Activated T-cell treated with anti-CD3 and anti-CD28 coated beads for 4 hours (primary cell): ENCODE data around the gene PFKL.
"Not testable (repeated sequence)": the region's sequence is repeated elsewhere in the genome, so short reads cannot be mapped to it uniquely, and the experiment has no call there.

Experiments
- DNase-seq: peaks from one replicate; pipeline ENCODE4 v3.0.0-alpha.2; 2020

Gene PFKL

DNA sequence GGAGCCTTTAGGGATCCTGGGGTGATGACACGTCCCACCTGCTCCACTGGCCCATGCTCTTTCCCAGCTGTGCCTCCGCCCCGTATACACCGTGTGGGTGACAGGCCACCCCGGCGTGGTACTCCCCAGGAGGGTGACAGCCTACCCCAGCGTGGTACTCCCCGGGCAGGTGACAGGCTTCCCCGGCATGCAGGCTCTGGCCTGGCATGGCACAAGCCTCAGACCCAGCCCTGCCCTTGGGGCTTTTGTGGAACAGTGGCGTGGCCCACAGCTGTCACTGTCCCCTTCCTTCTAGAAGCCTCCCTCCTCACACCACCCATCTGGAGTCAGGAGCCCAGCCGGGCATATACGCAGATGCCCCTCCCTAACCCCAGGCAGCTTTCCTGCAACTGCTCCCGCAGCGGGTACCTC lies 4.7 kb upstream of the PFKL start:
- DNase-seq: no peak

DNA sequence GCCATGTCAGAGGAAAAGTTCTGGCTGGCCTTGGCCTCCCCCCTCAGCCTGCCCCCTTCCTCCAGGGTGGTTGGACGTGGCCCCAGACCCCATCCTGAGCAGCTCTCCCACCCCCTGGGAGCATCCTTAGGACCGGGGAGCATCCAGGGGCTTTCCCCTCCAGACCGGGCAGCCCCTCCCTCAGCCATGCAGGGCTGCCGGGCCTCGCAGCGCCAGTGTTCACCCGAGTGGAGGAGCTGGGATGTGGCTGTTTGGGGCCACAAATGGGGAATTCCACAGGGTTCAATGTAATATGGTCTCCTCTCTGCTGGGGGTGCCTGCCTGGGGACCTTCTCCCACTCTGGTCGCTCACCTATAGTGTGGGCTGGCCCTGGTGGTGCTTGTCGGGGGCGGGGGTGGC lies 4.2 kb upstream of the PFKL start:
- DNase-seq: no peak

DNA sequence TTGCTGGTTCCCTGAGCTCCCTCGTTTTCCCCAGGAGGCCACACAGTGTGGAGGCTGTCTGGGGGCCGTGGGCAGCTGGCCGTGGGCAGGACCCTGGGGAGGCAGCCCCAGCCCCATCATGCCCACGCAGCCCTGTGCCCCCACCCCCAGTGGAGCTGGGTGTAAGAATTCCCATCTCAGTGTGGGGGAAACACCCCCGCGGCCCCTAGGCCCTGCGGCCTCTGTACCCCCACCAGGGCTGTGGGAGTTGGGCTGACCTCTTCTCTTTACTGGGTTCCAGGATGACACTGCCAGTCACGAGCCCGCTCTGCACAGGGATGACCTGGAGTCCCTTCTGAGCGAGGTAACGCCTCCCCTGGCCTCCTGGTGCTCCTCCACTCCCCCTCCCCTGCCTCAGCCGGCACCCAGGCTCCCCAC lies 3.7 kb upstream of the PFKL start:
- DNase-seq: no peak

DNA sequence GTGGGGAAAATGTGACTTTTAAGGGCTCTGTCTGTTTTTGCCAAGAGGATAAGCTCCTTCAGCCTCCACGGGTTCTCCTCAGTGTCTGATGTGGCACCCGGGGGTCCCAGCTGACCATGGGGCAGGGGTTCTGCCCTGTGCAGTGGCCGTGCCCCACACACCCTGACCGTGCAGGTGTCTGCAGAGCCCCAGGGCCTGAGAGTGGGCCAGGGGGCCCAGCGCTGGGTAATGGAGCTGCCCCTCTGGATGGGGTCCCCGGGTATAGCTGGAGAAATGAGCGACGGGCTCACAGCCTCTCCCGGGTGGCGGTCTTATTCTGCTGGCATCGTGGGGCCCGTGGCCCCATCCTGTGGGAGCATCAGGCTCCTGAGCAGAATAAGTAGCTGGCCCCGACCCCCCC lies 2.9 kb upstream of the PFKL start:
- DNase-seq: no peak

DNA sequence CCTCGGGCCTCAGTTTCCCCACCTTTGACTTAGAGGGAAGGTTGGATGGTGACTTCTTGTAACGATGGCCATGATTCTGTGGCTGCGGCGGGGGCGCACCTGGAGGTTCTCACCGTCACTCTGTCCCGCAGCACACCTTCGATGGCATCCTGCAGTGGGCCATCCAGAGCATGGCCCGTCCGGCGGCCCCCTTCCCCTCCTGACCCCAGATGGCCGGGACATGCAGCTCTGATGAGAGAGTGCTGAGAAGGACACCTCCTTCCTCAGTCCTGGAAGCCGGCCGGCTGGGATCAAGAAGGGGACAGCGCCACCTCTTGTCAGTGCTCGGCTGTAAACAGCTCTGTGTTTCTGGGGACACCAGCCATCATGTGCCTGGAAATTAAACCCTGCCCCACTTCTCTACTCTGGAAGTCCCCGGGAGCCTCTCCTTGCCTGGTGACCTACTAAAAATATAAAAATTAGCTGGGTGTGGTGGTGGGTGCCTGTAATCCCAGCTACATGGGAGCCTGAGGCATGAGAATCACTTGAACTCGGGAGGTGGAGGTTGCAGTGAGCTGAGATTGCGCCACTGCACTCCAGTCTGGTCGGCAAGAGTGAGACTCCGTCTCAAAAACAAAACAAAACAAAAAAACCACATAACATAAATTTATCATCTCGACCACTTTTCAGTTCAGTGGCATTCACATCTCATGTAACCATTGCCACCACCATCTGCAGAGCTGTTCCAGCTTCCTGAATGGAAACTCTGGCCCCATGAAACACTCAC lies 2.1 kb upstream of the PFKL start:
- peak; percentile 71 for DNase-seq

DNA sequence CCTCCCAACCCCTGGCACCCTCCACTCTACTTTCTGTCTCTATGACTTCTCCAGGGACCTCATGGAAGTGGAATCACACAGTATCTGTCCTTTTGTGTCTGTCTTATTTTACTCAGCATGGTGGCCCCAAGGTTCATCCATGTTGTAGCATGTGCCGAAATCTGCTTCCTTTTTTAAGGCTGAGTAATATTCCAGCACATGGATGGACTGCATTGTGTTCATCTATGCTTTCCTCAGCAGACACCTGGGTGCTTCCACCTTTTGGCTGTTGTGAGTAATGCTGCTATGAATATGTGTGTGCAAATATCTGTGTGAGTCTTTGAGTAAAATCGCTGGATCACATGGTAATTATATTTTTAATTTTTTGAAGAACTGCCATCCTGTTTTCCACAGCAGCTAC lies 1.6 kb upstream of the PFKL start:
- DNase-seq: no peak

DNA sequence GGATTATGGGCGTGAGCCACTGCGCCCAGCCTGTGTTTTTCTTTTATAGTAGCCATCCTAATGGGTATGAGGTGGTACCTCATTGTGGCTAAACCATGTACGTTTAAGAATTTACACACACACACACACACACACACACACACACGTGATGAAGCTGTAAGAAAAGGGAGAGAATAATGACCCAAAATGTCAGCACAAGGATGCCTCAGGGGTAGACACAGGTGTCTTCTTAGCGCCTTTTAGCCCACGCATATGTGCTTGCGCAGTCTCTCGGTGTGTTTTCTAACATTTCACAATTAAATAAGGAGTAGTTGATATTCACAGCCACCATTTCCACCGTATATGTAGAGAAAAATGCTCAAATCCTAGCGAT lies 782 bp upstream of the PFKL start:
- no peak for DNase-seq

DNA sequence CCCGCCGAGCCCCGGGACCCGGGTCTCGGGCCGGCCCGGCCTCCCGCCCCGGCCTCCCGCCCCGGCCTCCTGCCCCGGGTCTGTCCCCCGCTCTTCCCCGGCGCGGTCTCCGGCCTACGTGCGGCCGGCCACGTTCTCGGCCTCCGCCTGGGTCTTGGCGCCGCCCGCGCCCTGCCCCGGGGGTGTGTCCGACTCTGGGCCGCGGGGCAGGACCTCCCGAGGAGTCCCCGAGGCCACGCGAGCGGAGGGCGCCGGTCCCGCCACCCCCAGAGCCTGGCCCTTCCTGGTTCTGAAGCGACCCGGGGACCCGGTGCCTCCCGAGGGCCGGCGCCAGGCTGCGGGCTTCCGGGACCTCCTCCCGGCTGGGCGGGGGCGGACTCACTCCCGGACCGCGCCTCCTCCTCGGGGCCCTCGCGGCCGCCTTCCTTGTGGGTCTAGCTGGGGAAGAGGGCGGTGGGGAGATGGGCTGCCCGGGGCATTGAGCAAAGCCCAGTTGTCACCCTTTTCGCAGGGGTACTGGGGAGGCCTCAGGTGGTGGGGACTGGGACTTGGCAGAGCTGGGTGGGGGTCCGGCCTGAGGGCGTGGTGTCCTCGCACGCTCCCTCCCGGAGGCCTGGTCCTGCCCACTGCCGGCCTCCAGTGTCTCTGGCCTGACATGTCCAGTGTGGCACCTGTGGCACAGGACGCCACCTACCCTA lies 558 bp downstream of the PFKL start:
- DNase-seq: peak; percentile 41

DNA sequence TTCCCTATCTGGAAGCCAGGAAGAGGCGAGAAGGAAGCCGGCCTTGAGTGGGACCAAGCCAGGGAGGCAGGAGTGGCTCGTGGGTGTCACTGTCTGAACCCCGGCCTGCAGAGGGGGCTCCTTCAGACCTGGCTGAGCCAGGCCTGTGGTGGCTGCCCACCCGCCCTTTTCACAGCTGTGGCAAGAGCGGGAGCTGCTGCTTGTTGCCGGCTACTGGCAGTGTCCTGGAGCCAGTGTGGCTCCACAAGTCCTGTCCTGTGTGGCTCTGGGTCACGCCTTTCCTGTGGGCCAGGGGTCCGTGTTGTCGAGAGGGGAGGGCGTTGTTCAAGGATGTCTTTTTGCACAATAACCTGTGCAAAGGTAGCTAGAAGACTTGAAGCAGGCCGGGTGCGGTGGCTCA lies 1.3 kb downstream of the PFKL start:
- DNase-seq: no peak

DNA sequence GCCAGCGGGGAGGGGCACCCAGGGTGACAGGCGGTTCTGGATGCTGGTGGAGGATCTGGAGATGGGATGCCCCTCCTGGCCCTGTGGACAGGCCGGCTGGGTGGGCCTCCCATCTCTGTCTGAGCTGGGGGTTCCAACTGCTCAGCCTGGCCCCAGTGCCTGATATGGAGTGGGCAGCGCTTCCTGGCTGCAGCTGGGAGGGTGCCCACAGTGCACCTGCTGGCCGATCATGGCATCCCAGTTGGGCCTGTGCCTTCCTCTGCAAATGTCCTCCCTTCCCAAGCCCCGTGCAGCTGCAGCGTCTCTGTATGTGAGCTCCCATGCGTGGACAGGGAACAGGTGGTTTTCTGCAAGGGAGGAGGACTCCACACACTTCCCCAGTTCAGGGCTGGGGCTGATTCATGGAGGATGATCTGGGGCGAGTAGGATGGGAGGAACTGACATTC lies 2.1 kb downstream of the PFKL start:
- no peak for DNase-seq

DNA sequence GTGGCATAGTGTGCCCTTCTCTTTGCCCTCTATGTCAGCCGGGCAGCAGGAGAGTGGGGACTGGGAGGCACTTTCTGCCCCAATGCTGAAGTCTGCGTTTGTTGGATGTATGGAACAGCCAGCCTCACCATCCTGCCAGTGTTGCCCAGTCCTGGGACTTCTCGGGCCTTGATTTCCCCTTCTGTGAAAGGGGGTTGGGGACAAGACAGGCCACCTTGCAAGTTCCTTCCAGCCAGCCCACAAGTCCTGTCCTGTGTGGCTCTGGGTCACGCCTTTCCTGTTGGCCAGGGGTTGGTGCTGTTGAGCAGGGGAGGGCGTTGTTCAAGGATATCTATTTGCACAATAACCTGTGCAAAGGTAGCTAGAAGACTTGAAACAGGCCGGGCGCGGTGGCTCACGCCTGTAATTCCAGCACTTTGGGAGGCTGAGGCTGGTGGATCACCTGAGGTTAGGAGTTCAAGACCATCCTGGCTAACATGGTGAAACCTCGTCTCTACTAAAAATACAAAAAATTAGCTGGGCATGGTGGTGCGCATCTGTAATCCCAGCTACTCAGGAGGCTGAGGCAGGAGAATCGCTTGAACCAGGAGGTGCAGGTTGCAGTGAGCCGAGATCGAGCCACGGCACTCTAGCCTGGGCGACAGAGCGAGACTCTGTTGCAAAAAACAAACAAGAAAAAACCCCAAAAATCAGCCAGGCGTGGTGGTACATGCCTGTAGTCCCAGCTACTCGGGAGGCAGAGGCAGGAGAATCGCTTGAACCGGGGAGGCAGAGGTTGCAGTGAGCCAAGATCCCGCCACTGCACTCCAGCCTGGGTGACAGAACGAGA lies 2.9 kb downstream of the PFKL start:
- not testable (repeated sequence) for DNase-seq

DNA sequence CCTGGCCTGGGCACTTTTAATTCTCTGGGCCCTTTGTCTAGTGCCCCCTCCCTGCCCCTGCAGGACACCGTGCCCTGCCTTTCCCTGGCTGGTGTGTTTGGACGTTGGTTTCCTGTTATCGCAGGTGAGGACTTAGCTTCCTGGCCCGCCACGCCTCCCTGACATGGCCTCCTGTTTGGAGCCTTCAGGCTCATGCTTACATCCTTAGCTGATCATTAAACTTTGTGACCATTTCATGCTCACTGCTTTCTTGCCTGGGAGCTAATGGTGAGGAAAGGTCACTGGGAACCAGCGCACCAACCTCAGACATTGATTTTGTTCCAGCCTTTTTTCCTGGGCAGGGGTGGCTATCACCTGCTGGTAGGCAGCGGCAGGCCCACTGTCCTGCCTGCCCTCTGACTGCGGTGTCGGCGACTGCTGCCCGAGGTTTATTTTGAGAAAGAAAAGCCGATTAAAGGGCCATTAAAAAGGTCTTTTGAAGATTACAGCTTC lies 3.7 kb downstream of the PFKL start:
- no peak for DNase-seq

DNA sequence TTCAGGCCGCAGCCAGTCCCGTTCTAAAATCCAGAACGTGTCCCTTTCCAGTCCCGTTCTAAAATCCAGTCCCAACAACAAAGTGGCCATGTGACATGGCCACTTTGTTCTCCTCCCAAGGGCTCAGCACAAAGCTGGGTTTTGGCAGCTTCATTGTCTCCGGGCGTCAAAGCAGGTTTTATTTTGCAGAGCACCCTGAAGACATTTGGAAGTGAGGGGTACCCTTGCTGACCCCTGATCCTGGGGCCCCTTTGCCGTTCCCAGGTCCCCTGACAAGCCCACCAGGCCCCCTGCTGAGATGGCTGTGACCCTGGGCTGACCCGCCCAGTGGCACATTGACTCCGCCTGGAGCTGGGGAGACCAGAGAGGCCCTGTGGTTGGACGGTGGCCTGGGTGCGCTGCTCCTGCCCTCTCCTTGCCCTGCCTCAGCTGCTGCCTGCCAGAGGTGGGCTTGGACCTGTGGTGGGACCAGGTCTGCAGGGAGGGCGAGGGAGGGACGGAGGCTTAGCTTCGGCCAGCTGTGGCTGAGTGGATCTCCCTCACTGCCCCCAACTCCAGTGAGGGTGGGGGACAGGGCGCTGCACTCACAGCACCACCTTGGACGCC lies 4.3 kb downstream of the PFKL start:
- DNase-seq: no peak

DNA sequence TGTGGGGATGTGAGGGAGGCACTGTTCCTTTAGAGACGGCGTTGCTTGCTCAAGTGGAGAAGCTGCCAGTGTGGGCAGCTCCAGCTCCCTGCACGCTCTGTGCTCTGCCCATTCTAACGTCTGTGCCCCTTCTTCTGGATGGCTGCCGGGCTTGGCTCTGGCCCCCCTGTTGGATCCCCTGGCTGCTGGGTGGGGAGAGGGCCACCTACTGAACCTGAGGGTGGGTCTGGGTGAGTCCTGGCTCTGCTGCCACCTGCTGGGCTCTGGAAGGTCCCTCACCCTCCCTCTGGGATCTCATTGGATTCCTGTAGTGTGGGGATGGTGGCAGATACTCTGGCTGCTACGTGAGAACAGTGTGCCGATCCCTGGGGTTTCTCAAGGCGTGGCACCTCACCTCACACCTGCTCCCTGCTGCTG lies 5.0 kb downstream of the PFKL start:
- peak; percentile 30 for DNase-seq

DNA sequence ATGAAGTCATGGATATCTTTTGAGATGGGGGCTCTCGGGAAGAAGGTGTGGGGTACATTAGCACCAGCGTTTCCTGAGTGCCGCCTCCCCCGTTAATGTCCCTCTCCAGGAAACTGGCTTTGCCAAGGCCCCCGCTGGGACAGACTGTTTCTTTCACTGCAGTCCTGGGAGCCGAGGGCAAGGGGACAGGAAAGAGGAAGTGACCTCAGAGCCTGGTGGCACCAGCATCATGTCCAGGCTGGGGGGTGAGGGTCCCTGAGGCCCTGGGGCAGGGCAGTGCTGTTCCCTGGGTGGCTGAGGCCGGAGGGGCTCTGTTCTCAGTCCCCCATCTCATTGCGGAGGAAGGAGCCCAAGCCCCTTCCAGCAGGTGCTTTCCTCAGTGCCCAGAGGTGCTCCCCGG lies 5.8 kb downstream of the PFKL start:
- DNase-seq: no peak

DNA sequence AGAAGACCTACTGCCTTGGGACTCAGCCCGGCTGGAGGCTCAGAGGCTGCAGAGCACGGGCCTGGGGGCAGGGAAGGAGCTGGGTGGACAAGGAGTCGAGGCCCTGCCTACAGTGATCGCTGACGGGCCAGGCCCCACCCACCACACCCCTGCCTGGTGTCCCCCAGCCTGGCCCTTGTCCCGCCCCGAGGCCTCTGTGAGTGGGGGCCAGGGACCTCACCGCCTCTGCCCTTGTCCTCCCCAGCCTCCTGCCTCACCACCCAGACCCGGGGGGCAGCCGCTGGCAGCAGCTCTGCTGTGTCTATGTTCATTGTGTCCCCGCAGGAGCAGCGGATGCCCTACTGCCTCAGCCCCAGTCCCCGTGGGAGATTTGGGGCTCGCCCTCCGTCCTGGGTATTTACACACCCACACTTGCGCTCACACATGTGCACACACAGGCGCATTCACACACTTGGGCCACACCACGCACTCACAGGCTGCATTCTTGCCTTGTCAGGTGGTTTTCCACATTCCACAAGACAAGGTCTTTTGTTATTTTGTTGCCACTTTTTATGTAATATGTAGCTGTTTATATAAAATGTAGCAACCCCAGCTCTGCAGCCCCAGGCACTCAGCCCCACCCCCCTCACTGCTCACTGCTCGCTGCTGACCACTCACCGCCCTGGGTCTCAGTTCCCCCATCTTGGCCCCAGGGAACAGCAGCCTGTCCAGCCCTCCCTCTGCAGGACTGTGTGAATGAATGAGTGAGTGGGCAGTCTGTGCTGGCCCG lies 7.3 kb downstream of the PFKL start:
- DNase-seq: no peak

DNA sequence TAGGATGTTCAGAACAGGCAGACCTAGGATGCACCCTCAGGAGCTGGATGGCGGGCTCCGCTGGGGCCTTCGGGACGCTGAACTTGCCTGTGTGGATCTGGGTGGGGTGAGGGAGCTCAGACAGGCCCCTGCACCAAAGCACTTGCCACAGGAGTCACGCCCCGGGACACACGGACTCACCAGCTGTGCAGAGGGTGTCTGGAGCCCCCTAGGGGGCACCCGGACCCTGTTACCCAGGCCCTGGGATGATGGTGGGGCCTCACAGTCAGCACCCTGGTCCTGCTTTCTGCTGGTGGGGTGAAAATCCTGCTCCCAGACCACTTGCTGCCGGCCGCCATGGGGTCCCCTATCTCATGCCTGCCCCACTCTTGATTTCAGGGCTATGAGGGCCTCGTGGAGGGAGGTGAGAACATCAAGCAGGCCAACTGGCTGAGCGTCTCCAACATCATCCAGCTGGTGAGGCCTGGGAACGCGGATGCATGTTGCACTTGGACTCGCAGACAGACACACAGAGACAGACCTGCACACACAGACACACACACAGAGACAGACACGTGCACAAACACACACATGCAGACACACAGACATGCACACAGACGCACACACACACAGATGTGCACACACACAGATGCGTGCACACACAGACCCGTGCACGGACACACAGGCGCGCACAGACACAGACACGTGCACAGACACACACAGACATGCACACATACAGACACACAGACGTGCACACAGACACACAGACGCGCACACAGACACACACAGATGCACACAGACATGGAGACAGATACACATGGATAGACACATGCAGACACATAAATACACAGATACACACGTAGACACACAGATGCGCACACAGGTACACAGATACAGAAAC lies 11.0 kb downstream of the PFKL start:
- DNase-seq: no peak

DNA sequence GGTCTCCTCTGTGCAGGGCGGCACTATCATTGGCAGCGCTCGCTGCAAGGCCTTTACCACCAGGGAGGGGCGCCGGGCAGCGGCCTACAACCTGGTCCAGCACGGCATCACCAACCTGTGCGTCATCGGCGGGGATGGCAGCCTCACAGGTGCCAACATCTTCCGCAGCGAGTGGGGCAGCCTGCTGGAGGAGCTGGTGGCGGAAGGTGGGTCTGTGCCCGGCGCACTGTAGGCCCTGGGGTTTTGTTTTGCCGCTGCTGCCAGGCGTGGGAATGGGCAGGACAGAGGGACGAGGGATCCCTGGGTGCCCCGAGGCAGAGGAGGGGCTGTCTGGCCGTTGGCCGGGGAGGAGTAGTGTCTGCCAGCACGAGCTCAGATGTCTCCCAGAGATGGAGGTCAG lies 12.2 kb downstream of the PFKL start:
- no peak for DNase-seq

DNA sequence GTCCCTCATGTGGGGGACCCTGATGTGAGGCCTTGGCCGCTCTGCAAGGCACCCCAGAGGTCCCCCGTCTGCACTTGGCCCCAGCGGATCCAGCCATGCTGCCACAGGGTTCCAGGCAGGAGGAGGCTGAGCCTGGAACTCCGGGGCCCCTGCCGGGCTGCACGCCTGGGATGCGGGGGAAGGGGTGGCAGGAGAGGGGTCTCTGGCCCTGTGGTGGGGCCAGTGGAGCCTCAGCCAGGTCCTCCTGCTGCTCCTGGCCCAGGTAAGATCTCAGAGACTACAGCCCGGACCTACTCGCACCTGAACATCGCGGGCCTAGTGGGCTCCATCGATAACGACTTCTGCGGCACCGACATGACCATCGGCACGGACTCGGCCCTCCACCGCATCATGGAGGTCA lies 12.9 kb downstream of the PFKL start:
- no peak for DNase-seq

DNA sequence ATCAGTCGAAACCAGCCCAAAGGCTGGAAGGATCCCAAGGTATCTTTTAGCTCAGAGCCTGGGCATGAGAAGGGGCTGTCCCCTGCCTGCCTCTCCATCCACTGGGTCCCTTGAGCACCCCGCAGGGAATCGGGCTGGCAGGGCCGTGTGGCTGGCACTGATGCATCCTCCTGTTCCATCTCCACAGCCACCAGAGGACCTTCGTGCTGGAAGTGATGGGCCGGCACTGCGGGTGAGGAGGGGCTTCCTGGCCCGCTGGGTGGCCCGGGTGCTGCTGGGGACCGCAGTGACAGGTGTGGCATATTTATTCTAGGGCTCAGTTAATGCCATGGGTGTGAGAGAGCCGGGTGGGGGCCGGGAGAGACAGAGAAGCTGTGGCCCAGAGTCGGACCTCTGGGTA lies 13.6 kb downstream of the PFKL start:
- DNase-seq: no peak

DNA sequence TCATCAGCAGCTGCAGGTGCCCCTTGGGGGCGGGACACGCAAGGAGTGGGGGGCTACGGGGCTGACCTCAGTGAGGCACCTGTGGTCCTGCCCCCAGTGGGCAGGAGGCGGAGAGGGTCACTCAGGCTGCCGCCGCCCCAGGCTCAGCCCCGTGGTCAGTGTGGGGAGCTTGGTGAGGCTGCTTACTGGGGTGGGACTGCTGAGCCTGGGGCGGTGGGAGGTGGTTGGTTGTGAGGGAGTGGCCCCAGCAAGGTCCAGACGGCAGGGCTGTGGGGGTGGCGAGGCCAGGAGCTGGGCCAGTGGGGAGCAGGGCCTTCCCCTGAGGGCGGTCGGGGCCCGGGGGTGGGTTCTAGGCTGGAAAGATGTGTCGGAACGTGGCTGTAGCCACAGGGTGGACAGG lies 14.3 kb downstream of the PFKL start:
- no peak for DNase-seq
